NCI-H128 (cell line): ENCODE measurements around the gene PROSER2.

Experiments
- DNase-seq: peaks from one replicate; lab custom pipeline; 2025; ENCODE audit not compliant: unreplicated experiment; lab: John Stamatoyannopoulos, UW

Gene PROSER2

DNA sequence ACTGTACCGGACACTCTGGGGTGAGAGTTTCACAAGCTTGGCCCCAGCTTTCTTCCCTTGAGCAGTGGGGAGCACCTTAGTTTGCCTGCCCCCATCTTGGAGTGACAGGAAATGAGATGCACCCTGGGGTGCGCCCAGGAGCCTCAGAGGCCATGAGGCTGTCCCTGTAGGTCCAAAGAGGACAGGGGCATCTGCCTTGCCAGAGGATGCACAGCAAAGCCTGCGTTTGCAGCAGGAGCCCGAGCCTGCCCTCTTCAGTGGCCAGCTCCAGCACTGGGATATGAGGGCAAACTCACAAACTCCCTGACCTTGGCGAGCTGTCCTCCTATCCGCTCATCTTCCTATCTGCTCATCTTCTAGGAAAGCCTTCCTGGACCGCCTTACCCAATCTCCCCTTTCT lies 79.5 kb downstream of the PROSER2 start:
- no peak for DNase-seq

DNA sequence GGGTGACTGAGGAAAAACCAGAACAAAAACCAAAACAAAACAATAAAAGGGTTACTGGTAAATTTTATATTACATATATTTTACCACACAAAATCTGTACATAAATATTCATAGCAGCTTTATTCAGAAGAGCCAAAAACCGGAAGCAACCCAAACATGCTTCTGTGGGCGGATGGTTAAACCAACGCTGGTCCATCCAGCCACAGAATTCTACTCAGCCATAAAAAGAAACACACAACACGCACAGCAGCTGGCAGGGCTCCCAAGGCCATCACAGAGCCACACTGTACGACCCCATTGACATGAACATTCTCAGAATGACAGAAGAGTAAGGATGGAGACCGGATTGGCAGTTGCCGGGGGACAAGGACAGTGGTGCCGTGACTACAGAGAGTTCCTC lies 83.6 kb downstream of the PROSER2 start:
- no peak for DNase-seq

DNA sequence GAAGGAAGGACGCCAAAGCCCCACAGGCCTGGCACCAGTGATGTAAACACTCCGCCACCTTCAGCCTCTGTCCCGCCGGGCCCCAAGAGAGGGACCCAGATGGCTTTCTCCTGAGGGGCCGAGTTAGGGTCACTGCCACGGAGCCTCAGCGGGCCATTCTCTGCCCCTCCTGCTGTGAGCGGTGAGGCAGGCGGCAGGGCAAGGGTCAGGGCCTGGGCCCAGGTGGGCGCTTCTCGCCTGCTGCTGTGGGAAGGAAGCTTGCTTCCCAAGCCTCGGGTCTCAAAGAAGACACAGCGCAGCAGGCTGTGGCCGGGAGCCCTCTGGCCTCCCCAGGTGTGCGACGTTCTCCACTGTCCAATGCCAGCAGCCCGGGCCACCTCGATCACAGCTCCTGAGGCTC lies 84.8 kb downstream of the PROSER2 start:
- DNase-seq, result no peak

DNA sequence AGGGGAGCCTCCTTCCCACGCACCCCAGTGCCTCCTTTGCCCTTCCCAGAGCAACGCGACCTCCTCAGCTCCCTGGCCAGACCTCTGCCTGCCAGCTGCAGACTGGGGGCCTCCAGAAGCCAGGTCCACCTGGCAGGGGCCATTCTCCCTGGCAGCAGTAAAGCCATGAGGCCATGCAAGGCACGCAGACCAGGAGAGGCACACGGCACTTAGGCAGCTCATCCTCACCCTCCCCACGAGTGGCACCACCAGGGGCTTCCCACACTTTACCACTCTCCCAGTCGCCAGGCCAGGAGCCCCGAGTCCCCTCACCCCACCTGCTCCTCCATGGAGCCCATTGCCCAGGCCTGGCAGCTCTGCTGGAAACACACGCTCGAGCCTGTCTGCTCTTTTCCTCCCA lies 85.4 kb downstream of the PROSER2 start:
- no peak for DNase-seq

DNA sequence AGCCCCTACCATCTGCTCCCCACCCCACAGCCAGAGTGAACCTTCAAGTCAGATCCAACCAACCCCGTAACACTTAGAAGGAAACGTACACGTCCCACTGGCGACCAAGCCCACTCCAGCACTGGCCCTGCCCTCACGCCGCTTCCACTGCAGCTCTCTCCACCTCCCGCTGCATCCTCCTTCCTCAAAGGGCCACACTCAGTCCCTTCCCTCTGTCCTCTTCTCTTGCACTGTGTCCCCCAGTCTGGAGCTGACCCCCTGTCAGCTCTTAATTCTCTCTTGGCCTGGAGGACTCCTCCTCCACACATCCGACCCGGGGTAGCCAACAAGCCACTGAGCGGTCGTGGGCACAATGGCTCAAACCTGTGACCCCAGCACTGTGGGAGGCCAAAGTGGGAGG lies 85.8 kb downstream of the PROSER2 start:
- no peak for DNase-seq

DNA sequence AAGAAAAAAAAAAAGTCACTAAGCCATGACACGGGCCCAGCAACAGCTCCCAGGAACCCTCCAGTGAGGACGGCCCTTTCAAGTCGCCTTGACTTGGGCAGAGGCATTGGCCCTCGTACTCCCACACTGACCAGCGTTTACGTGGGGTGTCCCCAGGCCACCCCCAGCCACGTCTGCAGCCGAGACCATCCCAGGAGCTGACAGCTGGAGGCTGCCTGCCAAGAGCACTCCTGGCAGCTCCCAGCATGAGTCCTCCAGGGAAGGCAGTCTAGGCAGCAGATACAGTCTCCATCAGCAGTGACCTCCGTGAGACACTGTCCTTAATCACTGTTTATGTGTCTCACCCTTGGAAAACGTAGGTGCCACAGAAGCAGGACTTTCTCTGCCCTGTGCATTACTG lies 86.5 kb downstream of the PROSER2 start:
- DNase-seq, result no peak

DNA sequence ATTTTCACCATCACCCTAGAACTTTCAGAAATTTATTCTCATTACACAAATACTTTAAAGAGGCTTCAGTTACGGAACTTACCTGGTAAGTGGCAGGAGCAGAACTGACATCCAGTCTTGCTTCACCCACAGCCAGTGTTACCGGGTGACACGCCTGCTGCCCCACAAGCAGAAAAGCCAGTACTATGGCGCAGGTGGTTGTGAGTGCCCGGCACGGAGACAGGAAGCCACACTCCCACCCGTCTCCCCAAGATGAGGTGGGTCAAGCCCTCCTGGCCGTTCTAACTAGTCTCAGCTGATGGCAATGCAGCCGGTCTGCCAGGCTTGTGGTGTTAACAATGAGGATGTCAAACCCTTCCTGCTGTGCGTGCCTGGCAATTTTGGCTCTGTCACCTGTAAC lies 86.9 kb downstream of the PROSER2 start:
- no peak for DNase-seq

DNA sequence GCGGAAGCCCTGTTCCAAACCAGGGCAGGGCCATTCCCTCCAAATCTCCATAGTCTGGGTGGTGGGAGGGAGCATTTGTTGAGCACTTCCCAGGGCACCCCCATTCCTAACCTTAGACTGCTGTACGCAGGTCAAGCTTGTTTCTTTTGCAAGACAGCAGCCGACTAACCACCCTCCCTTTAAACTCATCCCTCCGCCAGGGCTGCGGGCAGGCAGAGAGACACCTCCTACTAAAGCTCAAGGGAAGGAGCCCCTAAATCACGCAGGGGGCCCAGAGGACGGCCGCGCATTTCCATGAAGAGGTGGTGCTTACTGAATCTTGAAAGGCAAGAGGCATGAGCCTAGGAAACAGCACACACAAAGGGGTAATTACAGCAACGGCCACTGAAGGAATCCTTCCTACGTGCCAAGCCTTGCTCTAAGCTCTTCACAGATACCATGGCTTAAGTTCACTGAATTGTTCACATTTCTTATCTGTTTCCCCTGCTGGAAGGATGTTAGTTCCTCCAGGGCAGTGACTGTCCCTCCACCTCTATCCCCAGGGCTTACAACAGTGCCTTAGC lies 90.0 kb downstream of the PROSER2 start:
- no peak for DNase-seq

DNA sequence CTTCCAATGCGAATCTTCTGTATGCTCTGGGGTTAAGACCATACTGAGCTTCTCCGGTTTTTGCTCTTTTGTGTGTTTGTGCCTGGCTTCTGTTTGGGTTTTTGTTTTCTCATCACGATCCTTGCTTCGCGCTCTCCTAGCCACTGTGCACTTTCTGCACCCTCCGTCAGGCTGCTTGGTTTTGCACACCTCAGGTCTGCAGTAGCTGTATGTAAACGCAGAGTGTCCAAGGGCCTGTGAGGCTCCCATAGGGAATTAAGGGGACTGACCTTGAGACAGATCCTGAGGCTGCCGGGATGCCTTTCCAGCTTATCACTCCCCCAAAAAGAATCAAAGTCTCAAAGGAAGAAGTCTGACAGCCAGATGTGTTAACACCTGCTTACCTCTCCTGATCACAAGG lies 95.2 kb downstream of the PROSER2 start:
- DNase-seq, result no peak

DNA sequence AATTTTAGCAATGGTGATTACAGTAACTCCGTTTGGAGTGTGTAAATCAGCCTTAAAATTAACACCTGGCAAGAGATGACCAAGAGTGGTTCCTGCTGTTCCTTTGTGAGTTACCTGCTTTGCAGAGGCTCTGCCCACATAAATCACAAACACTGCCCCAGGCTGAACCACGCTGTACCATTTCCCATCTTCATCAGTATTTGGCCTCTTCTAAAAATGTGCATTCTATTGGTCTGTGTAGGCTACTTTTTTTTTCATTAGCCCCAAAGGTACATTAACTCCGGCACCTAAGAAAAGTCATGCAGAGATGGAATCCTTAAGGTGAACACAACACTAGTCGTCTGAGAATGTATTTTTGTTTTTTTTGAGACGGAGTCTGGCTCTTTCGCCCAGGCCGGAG lies 96.1 kb downstream of the PROSER2 start:
- DNase-seq, result no peak
